A549 (cell line): ENCODE results near the gene USP22. TPM values are rescaled to one million over a fixed set of nuclear protein-coding genes. Genes with fewer than 3 reads are reported as not detected.

Experiments
- ATAC-seq, 2 experiments: fragments of 200-7000 bp in 1 of 2; fragments of >200 bp in 1 of 2; cut with Nextera tagmentation in 1 of 2; cut with Tn5 transposase in 1 of 2; 3 replicates each; pipeline versions ENCODE4 v1.8.0 to v1.9.1; 2018 to 2020; ENCODE audit warnings: mild to moderate bottlenecking in 1 of 2, moderate library complexity in 1 of 2
- CTCF ChIA-PET: fragments of 300-600 bp; sonication (Branson Sonifier 250); formaldehyde crosslinking; extraction: SDS; loops from one replicate; lab custom pipeline; 2021; ENCODE audit warnings: antibody characterized with exemption, inconsistent platforms; lab: Yijun Ruan, JAX
- POLR2A ChIA-PET: fragments of 350-600 bp; formaldehyde crosslinking; extraction: SDS; loops from one replicate; lab custom pipeline; 2021; ENCODE audit warnings: antibody characterized with exemption, inconsistent platforms; lab: Yijun Ruan, JAX
- DNase-seq, 2 experiments: peaks; one replicate each; pipeline versions ENCODE4 v3.0.0 to v3.0.0-alpha.2; 2011 to 2016; ENCODE audit warnings: low read depth in 1 of 2, low spot score in 1 of 2
- FAIRE-seq: peaks from 2 replicates; lab custom pipeline; 2011; peaks lifted over from hg19 to GRCh38; lab: Jason Lieb, UNC
- H3K27ac ChIP-seq, 2 experiments: fragments of >200 bp; sonication (Bioruptor Twin); formaldehyde crosslinking; 3 replicates each; pipeline ENCODE4 v1.5.1; 2016 to 2017
- H3K4me1 ChIP-seq: fragments of >200 bp; sonication (Bioruptor Twin); formaldehyde crosslinking; 3 replicates; pipeline ENCODE4 v1.6.1; 2016
- H3K4me2 ChIP-seq: fragments of >200 bp; sonication (Bioruptor Twin); formaldehyde crosslinking; 3 replicates; pipeline ENCODE4 v1.6.1; 2016
- H3K4me3 ChIP-seq: fragments of >200 bp; sonication (Bioruptor Twin); formaldehyde crosslinking; 3 replicates; pipeline ENCODE4 v1.5.1; 2016
- H3K9me3 ChIP-seq: fragments of >200 bp; sonication (Bioruptor Twin); formaldehyde crosslinking; 3 replicates; pipeline ENCODE4 v1.6.1; 2016
- EP300 ChIP-seq, 2 experiments: fragments of >200 bp; sonication (Bioruptor Twin); formaldehyde crosslinking; IDR thresholded peaks; 2 replicates in 1 of 2; 3 replicates in 1 of 2; pipeline ENCODE4 v1.6.1; 2016 to 2017
- FOSB ChIP-seq: fragments of 250-450 bp; sonication (Bioruptor Pico); IDR thresholded peaks from 2 replicates; pipeline ENCODE4 v1.5.0; 2020; ENCODE audit warnings: mild to moderate bottlenecking, moderate library complexity
- HDAC2 ChIP-seq: fragments of 200-600 bp; sonication (generic); IDR thresholded peaks from 2 replicates; pipeline ENCODE4 v1.6.1; 2016
- HOXB13 ChIP-seq: fragments of 250-450 bp; sonication (Bioruptor Pico); IDR thresholded peaks from 2 replicates; pipeline ENCODE4 v1.5.0; 2020; ENCODE audit warnings: low read depth, mild to moderate bottlenecking, moderate library complexity
- KDM5A ChIP-seq: fragments of 200-600 bp; sonication (generic); IDR thresholded peaks from 2 replicates; pipeline ENCODE4 v1.6.1; 2016; ENCODE audit warnings: antibody characterized with exemption, mild to moderate bottlenecking
- MAZ ChIP-seq: fragments of 150-350 bp; IDR thresholded peaks from 2 replicates; pipeline ENCODE4 v1.6.1; 2014; ENCODE audit warnings: antibody characterized with exemption, low read depth, low read length, borderline replicate concordance
- NFE2L2 ChIP-seq: fragments of 150-350 bp; conservative IDR thresholded peaks from 2 replicates; pipeline ENCODE4 v1.6.1; 2014; ENCODE audit warnings: low read length
- NR3C1 ChIP-seq: fragments of >200 bp; sonication (Bioruptor Twin); formaldehyde crosslinking; IDR thresholded peaks from 3 replicates; pipeline ENCODE4 v1.6.1; 2017
- POLR2A ChIP-seq: IDR thresholded peaks from 2 replicates; pipeline ENCODE4 v1.6.1; 2012; ENCODE audit warnings: mild to moderate bottlenecking, low read length
- RAD21 ChIP-seq, 2 experiments: fragments of >200 bp in 1 of 2; sonication (Bioruptor Twin) in 1 of 2; formaldehyde crosslinking in 1 of 2; IDR thresholded peaks in 1 of 2; conservative IDR thresholded peaks in 1 of 2; 2 replicates in 1 of 2; 3 replicates in 1 of 2; pipeline ENCODE4 v1.6.1; 2012 to 2018; ENCODE audit warnings: inconsistent platforms in 1 of 2
- RARB ChIP-seq: fragments of 250-450 bp; sonication (Bioruptor Pico); IDR thresholded peaks from 2 replicates; pipeline ENCODE4 v1.8.0; 2021; ENCODE audit warnings: mild to moderate bottlenecking, moderate library complexity
- RCOR1 ChIP-seq: fragments of 150-350 bp; IDR thresholded peaks from 2 replicates; pipeline ENCODE4 v1.6.1; 2014; ENCODE audit warnings: antibody characterized with exemption, low read length, low read depth
- ZC3H11A ChIP-seq: fragments of 450-650 bp; IDR thresholded peaks from 2 replicates; pipeline ENCODE4 v1.6.1; 2014; ENCODE audit warnings: antibody characterized with exemption, mild to moderate bottlenecking
- WGBS: methylation state at CpG from one replicate; pipeline ENCODE4 v1.1.6; 2017; ENCODE audit errors: missing lambda C conversion rate; 5-methylcytosine and 5-hydroxymethylcytosine counted together
- polyA plus RNA-seq, 4 experiments: library from polyadenylated mRNA; depleted of rRNA in 3 of 4; stranded (reverse); fragments of >200 nt; fragmentation: RNase III in 1 of 4; extraction: RNeasy Plus Mini Kit Qiagen cat#74134 plus additional on column Dnase treatment in 1 of 4; gene quantifications; 2 replicates in 3 of 4; 3 replicates in 1 of 4; pipeline ENCODE4 v1.2.3, GENCODE V29; 2011 to 2017
- TF ChIP-seq, protein P1 (sequence below): IDR thresholded peaks from 2 replicates; pipeline ENCODE4 v1.6.1; 2012
- TF ChIP-seq, protein P2 (sequence below): IDR thresholded peaks from 2 replicates; pipeline ENCODE4 v1.6.1; 2012; ENCODE audit warnings: low read depth, borderline replicate concordance
- TF ChIP-seq, protein P3 (sequence below): fragments of 150-350 bp; IDR thresholded peaks from 2 replicates; pipeline ENCODE4 v1.6.1; 2014; ENCODE audit warnings: low read depth, mild to moderate bottlenecking, low read length
- TF ChIP-seq, protein P4 (sequence below): fragments of 450-650 bp; IDR thresholded peaks from 2 replicates; pipeline ENCODE4 v1.6.1; 2014; ENCODE audit warnings: antibody characterized with exemption

USP22 gene
- polyA plus RNA-seq, 2 of the 4 experiments (the other 2 are of a cell fraction): 130 to 293 TPM

DNA sequence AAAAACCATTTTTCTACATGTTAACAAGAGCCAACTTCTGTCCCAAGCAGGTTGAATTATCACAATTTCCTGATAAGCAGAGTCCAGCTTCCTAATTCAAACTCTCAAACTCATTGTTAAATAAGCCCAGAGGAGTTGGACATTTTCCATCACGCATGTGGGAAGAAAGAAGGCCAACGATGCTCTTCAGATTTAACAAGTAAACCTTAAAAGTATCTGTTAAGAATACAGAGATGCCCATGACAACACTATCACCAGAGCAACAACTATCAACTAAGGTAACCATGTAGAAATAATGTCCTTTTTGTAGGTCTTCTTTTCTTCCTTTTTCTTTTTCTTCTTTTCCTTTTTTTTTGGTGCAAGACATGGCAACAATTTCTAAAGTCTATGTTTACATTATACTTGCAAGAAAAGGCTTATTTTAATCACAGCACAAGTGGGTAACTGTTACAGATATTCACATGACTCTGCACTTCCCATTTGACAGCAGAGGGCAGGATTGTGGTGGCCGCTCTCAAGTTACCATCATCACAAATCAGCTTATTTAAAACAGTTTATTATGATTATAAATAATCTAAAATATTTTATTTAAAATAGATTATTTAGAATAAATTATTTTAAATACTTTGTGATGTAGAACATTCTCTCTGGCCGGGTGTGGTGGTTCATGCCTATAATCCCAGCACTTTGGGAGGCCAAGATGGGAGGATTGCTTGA, 48.2 kb upstream of the USP22 start:
- no peak for ATAC-seq

DNA sequence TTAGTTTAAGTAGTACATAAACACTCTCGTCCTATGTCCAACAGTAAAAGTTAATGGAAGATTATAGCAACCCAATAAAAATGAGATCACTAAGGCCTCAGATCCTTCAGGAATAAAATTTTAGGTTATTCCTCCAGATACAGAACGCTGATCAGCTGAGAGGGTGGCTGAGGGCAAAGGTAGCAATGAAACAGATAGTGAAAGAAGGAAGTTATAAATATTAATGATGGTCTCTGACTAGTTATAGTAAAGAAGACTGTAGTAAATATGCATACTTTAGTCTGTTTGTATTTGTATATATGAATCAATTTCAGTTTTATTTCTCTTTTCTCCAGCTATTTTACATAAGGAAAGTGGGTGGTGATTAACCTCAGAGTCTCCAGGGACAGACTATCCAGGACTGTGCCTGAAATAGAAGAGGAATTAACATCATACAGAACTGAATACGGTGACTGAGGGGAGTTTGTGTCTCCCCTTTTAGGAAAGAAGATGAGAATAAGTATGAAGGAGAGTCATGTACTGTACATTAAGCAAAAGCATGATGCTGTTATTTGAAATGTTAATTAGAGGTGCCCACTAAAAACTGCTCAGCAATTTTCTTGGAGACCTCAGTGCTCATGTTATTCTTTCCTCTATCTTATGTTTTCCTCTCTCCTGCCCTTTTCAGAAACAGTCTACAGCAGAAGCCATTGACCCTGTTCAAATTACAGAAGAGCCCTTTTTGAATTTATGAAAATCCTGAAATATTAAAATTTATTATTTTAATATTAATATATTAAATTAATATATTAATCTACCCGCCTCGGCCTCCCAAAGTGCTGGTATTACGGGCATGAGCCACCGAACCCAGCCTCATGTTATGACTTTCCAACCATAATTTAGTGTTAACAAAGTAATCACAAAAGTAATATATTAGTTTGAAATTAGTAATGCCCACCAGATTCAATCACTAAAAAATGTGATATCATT, 47.4 kb upstream of the USP22 start:
- ChIA-PET CTCF (interaction anchor here (1.5 kb wide), 1 partner anchor 12 kb away, joined by 4 read pairs; no protein-coding TSS in a partner anchor), POLR2A (no interaction called here)
- H3K9me3 ChIP-seq: no peaks in the 10 kb centered on the region
- ATAC-seq (no peak), DNase-seq (no peak), FAIRE-seq (peak; percentile 84)
- H3K4me2 ChIP-seq: no peak overlapping the region
- no peak for TF ChIP-seq RCOR1
- TF ChIP-seq, protein P1, sequence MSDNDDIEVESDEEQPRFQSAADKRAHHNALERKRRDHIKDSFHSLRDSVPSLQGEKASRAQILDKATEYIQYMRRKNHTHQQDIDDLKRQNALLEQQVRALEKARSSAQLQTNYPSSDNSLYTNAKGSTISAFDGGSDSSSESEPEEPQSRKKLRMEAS: no peak
- TF ChIP-seq, protein P2, sequence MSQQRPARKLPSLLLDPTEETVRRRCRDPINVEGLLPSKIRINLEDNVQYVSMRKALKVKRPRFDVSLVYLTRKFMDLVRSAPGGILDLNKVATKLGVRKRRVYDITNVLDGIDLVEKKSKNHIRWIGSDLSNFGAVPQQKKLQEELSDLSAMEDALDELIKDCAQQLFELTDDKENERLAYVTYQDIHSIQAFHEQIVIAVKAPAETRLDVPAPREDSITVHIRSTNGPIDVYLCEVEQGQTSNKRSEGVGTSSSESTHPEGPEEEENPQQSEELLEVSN: no peak
- TF ChIP-seq FOSB (CRISPR knock-in tag): no peak
- TF ChIP-seq HOXB13 (CRISPR knock-in tag): no peak
- TF ChIP-seq MAZ: no peak
- no peak for TF ChIP-seq EP300 (IDR thresholded peaks at IDR 0.05)
- TF ChIP-seq, protein P3, sequence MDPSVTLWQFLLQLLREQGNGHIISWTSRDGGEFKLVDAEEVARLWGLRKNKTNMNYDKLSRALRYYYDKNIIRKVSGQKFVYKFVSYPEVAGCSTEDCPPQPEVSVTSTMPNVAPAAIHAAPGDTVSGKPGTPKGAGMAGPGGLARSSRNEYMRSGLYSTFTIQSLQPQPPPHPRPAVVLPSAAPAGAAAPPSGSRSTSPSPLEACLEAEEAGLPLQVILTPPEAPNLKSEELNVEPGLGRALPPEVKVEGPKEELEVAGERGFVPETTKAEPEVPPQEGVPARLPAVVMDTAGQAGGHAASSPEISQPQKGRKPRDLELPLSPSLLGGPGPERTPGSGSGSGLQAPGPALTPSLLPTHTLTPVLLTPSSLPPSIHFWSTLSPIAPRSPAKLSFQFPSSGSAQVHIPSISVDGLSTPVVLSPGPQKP: no peak
- TF ChIP-seq RAD21 (conservative IDR thresholded peaks at IDR 0.05 in 1 of 2, IDR thresholded peaks at IDR 0.05 in 1 of 2): no peak
- TF ChIP-seq KDM5A: no peak
- no peak for TF ChIP-seq RARB (CRISPR knock-in tag)
- no peak overlapping the region for H3K27ac ChIP-seq
- H3K4me1 ChIP-seq: no peaks in the 10 kb centered on the region
- no peak overlapping the region for H3K4me3 ChIP-seq
- WGBS: 81% methylated on average over 7 of the region's 7 CpGs

More for the DNA sequence above, 48.2 kb upstream of the USP22 start:
- H3K4me2 ChIP-seq: no peak overlapping the region
- no peak overlapping the region for H3K27ac ChIP-seq
- TF ChIP-seq POLR2A: no peak
- no peak for TF ChIP-seq ZC3H11A
- TF ChIP-seq, protein P4, sequence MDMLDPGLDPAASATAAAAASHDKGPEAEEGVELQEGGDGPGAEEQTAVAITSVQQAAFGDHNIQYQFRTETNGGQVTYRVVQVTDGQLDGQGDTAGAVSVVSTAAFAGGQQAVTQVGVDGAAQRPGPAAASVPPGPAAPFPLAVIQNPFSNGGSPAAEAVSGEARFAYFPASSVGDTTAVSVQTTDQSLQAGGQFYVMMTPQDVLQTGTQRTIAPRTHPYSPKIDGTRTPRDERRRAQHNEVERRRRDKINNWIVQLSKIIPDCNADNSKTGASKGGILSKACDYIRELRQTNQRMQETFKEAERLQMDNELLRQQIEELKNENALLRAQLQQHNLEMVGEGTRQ: no peak
- TF ChIP-seq, protein P3: no peak
- TF ChIP-seq NR3C1: no peak
- no peak for TF ChIP-seq NFE2L2
- FAIRE-seq (peak; percentile 96), DNase-seq (no peak)
- H3K4me1 ChIP-seq: no peaks in the 10 kb centered on the region
- H3K4me3 ChIP-seq: no peak overlapping the region
- ChIA-PET POLR2A (no interaction called here), CTCF (interaction anchor here (1.5 to 3.3 kb wide), 4 partner anchors 9 to 28 kb away, joined by 4 to 14 read pairs (median 8); no protein-coding TSS in a partner anchor)
- H3K9me3 ChIP-seq: no peaks in the 10 kb centered on the region
- 79% methylated on average over 4 of the region's 4 CpGs for WGBS

DNA sequence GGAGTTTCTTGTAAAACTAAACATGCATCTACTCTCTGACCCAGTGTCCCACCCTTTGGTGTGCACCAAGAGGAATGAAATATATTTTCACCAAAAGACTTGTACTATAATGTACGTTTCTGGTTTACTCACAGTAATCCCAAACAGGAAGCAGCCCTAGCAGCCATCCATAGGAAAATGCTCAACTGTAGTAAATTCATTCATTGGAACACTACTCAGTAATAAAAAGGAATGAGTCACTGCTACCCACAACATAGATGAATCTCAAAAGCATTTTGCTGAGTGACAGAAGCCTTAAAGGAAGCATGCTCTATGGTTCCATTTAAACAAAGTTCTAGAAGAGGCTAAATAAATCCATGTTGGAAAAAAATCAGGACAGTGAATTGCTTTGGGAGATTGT, 46.3 kb upstream of the USP22 start:
- POLR2A ChIA-PET: no interaction called here
- CTCF ChIA-PET: no interaction called here
- FAIRE-seq (no peak), DNase-seq (no peak), ATAC-seq (no peak)
- Histone ChIP-seq H3K4me2 (no peak overlapping the region), H3K4me1 (no peaks in the 10 kb centered on the region), H3K4me3 (no peak overlapping the region), H3K27ac (no peak overlapping the region), H3K9me3 (no peaks in the 10 kb centered on the region)
- WGBS: 72% methylated on average over 1 of the region's 1 CpG
- no peak for TF ChIP-seq HDAC2
